GM18517 (cell line): ENCODE data around the gene XPC.
"Not testable (repeated sequence)": the region's sequence is repeated elsewhere in the genome, so short reads cannot be mapped to it uniquely, and the experiment has no call there.

Source experiments
- ATAC-seq: cut with Tn5 transposase; IDR thresholded peaks from one replicate; pipeline ENCODE4 v1.9.1; 2021; ENCODE audit warnings: mild to moderate bottlenecking, moderate library complexity; ENCODE audit not compliant: unreplicated experiment

The XPC gene

GRCh38 chr3:14178247-14179113 lies at the start of gene XPC, which contains the start of gene LSM3:
Gene XPC (minus strand): TSS chr3:14178601. CDS start chr3:14178568, 33 bp downstream.
Gene LSM3 (plus strand): TSS chr3:14178817. CDS start chr3:14178861, 44 bp downstream.
- peak; percentile 90 for ATAC-seq

- no peak for ATAC-seq
Measured at GRCh38 chr3:14227856-14228255, 49.5 kb upstream of the XPC start.

- ATAC-seq, result not testable (repeated sequence)
Measured at GRCh38 chr3:14226351-14226750, 48.0 kb upstream of the XPC start.

GRCh38 chr3:14225421-14225820 lies 47.0 kb upstream of the XPC start:
- ATAC-seq, result no peak

GRCh38 chr3:14224895-14225294 lies 46.5 kb upstream of the XPC start:
- ATAC-seq, result no peak

- ATAC-seq, result no peak
Measured at GRCh38 chr3:14223595-14223994, 45.2 kb upstream of the XPC start.

DNA sequence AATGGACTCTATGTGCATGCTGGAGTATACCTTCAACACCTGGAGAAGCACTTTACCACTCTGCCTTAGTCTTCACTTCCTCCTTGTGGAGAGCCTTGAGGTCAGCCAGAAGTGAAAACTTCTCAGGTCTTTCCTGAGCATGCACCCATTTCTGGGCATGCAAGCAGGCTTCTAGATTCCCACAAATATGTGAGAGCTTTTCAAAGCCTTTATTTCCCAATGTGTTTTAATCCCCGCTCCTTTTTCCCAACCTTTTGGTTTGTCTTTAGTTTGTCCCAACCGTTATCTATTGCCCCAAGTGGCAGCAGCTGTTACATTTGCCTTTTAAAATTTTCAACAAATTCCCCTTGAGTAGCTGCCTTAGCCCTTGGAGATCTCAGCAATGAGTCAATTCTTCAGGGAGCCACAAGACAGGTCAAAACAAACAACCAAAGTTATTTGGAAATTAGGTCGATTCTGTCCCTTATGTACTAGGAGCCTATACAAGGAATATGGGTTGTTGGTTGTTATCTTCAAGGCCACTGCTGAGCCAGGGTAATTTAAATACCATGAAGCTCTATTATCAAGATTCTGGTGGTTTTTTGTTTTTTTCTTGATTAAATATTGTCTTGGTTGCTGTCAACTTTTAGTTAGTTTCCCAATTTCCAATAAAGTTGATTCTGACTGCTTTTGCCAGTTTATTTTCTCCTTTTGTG lies 44.6 kb upstream of the XPC start:
- no peak for ATAC-seq

DNA sequence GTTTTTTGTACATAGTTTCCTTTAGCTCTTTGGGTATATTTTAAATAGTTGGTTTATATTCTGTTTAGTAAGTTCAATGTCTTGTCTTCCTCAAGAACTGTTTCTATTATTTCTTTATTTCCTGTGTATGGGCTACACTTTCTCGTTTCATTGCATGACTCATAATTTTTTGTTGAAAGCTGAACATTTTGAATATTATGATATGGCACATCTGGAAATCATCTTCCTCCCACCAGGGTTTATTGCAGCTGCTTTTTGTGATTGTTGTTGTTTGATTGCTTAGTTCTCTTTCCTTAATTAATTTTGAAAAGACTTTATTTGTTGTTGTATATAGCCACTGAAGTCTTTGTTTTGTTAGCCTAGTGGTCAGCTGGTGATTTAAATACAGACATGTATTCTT lies 44.1 kb upstream of the XPC start:
- no peak for ATAC-seq

DNA sequence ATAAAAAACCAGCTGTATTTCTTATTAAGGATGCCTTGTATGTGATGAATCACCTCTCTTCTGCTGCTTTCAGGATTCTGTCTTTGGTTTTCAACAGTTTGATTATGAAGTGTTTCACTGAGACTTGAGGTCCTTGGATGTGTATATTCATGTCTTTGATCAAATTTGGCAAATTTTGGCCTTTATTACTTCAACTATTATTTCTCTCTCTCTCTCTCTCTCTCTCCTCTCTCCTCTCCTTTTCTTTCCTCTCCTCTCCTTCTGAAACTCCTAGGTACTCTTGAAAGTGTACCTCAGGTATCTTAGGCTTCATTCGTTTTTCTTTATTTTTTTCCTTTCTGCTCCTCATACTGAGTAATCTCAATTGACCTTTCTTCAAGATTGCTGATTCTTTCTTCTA lies 43.5 kb upstream of the XPC start:
- ATAC-seq, result no peak

GRCh38 chr3:14220933-14221332 lies 42.5 kb upstream of the XPC start:
- no peak for ATAC-seq

- ATAC-seq, result no peak
Measured at GRCh38 chr3:14218355-14218754, 40.0 kb upstream of the XPC start.

- ATAC-seq, result no peak
Measured at GRCh38 chr3:14216257-14217048, 38.1 kb upstream of the XPC start.

- no peak for ATAC-seq
Measured at GRCh38 chr3:14214764-14215163, 36.4 kb upstream of the XPC start.

DNA sequence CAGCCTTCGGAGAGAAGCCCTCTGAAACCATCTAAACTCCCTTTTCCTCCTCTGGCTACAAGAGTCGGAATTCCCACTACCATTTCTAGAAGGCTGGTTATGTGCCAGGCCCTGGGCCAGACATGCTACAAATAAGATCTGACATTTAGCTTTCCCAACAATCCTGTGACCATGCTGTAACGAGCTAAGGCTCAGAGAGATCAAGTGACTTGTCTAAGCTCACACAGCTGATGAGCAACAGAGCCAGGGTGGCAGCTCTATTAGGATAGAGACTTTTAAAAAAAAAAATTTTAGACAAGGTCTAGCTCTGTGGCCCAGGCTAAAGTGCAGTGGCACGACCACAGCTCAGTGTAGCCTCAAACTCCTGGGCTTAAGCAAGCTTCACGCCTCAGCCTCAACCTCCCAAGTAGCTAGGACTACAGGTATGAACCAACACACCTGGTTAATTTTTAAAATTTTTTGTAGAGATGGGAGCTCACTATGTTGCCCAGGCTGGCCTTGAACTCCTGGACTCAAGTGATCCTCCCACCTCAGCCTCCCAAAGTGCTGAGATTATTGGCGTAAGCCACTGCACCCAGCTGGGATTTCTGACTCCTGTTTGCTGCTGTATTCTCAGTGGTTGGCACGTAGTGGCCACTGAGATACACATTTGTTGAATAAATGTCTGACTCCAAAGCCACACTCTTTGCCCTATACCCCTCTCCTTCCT lies 34.8 kb upstream of the XPC start:
- ATAC-seq, result no peak

GRCh38 chr3:14212032-14212431 lies 33.6 kb upstream of the XPC start:
- ATAC-seq, result no peak

- ATAC-seq, result no peak
Measured at GRCh38 chr3:14211621-14212020, 33.2 kb upstream of the XPC start.

DNA sequence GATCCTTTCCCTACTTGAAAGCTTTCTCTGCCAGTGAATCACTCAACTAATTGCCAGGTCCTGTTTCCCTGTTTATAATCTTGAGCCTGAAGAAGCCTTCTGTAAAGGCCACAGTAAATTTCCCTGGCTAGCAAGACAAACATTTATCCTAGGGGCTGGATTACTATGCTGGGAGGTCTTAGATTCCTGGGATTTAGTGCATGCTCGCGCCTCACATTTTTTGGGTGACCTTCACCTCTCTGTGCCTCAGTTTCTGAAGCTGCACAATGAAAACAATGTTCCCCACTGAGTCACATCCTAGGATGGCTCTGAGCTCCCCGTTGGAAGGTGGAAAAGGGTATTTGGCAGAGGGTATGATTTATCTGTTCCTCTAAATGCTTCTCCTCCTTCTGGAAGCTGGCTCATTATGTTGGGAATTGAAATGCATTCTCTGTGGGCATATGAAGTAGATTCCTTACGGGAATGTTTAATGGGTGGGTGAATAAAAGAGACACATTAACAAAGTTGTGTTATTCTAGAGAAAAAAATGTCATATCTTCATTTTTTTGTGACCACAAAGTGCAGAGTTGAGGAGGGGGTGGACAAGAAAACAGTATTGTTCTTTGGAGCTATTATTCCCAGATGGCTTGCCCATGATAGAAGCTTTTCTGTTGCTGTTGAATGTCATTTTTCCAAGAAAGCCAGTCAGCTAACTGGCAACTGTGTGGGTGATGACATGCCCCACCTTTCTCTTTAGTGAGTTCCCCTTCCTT lies 32.6 kb upstream of the XPC start:
- no peak for ATAC-seq

- ATAC-seq, result no peak
Measured at GRCh38 chr3:14210290-14210688, 31.9 kb upstream of the XPC start.

- no peak for ATAC-seq
Measured at GRCh38 chr3:14209581-14210289, 31.3 kb upstream of the XPC start.
